NCI-H510A (cell line): Measurements from ENCODE around the gene ATP6V1B1.

ENCODE experiments used
- DNase-seq: peaks from one replicate; lab custom pipeline; 2025; lab: John Stamatoyannopoulos, UW

ATP6V1B1 gene

GRCh38 chr2:70927138-70927537, 8.6 kb upstream of the ATP6V1B1 start:
- DNase-seq = no peak

- no peak for DNase-seq
Measured at GRCh38 chr2:70927641-70928040, 8.1 kb upstream of the ATP6V1B1 start.

- no peak for DNase-seq
Measured at GRCh38 chr2:70928366-70928765, 7.3 kb upstream of the ATP6V1B1 start.

- DNase-seq = no peak
Measured at GRCh38 chr2:70930371-70931329, 5.0 kb upstream of the ATP6V1B1 start.

- no peak for DNase-seq
Measured at GRCh38 chr2:70931376-70932000, 4.2 kb upstream of the ATP6V1B1 start.

- no peak for DNase-seq
Measured at GRCh38 chr2:70932631-70933230, 3.0 kb upstream of the ATP6V1B1 start.

GRCh38 chr2:70934981-70935380, 719 bp upstream of the ATP6V1B1 start:
- no peak for DNase-seq

GRCh38 chr2:70936165-70936978, 672 bp downstream of the ATP6V1B1 start:
- DNase-seq = peak; percentile 30

GRCh38 chr2:70936979-70937811, 1.5 kb downstream of the ATP6V1B1 start:
- DNase-seq = no peak

- DNase-seq = no peak
Measured at GRCh38 chr2:70937866-70938585, 2.3 kb downstream of the ATP6V1B1 start.

- DNase-seq = no peak
Measured at GRCh38 chr2:70938586-70938950, 2.9 kb downstream of the ATP6V1B1 start.

- DNase-seq = no peak
Measured at GRCh38 chr2:70939001-70939838, 3.5 kb downstream of the ATP6V1B1 start.

GRCh38 chr2:70939839-70940580, 4.3 kb downstream of the ATP6V1B1 start:
- no peak for DNase-seq

- no peak for DNase-seq
Measured at GRCh38 chr2:70941186-70941585, 5.5 kb downstream of the ATP6V1B1 start.

- DNase-seq = no peak
Measured at GRCh38 chr2:70941701-70942100, 6.0 kb downstream of the ATP6V1B1 start.

GRCh38 chr2:70942396-70943204, 6.9 kb downstream of the ATP6V1B1 start:
- no peak for DNase-seq

GRCh38 chr2:70943205-70943871, 7.6 kb downstream of the ATP6V1B1 start:
- no peak for DNase-seq
